Measurements from ENCODE around the gene CMTM4. TPM values are rescaled to one million over a fixed set of nuclear protein-coding genes. Genes with fewer than 3 reads are reported as not detected.

CMTM4 gene
- total RNA-seq, 1 experiment from 2014 or later, result 77.8 TPM

DNA sequence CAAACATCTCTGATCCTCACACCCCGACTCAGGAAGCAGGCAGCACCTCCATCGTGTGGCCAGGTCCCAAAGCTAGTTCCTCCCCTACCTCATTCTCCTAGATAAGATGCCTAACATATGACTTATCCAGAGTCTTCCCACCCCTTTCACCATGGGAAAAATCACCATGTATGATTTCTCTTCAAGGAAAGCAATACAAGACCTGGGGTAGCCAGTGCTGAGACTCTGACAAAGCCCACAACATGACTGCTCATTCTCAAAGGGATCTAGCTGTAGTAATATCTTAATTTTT lies 45.1 kb downstream of the CMTM4 start:
- Histone ChIP-seq H3K4me2 (ENCODE audit: low read length) (peak overlapping the region; percentile 36; the same call in 1 of the 2 replicates), H3K9me3 (ENCODE audit: control insufficient read depth in 1 of 2, insufficient read depth in 1 of 2, low read depth in 1 of 2, low read length in 2 of 2) (no peaks in the 10 kb centered on the region), H3K4me1 (ENCODE audit: control insufficient read depth in 1 of 2, insufficient read depth in 2 of 2, low read length in 2 of 2) (peaks cover 0 to 8% of the 10 kb centered on the region in 2 experiments; a peak in 3 of 4 replicates), H3K27ac (ENCODE audit: low read depth, low read length) (no peak overlapping the region), H3K79me2 (ENCODE audit: insufficient read depth, low read length) (peaks cover 37% of the 10 kb centered on the region), H3K9me2 (ENCODE audit: insufficient read depth) (no peaks in the 10 kb centered on the region), H3K36me3 (ENCODE audit: control insufficient read depth in 1 of 2, insufficient read depth in 2 of 2, low read length in 2 of 2) (no peaks in the 10 kb centered on the region), H2AFZ (ENCODE audit: low read depth, low read length, poor library complexity, severe bottlenecking) (no peak overlapping the region), H4K20me1 (ENCODE audit: insufficient read depth) (no peaks in the 10 kb centered on the region), H3K4me3 (replicated peaks in 1 of 2; ENCODE audit: low read depth in 1 of 2, low read length in 2 of 2) (no peak overlapping the region), H3K27me3 (ENCODE audit: insufficient read depth, low read length) (no peaks in the 10 kb centered on the region), H3K9ac (ENCODE audit: low read length) (no peak overlapping the region)
- ChIA-PET POLR2A (no interaction called here), CTCF (interaction anchor here (1.0 to 2.2 kb wide), 21 partner anchors 8 to 221 kb away, joined by 3 to 40 read pairs (median 5); partner anchors contain the start of genes CMTM4 and NAE1), RAD21 (ENCODE audit: low non-redundant PET in 1 of 2, low total read pairs in 2 of 2, uncharacterized antibody in 2 of 2, unreplicated experiment in 2 of 2) (no interaction called here)
- DNase-seq (ENCODE audit: low read depth, low spot score) (no peak), ATAC-seq (no peak; the same call in 1 of the 2 replicates)
- intact Hi-C loops (cut with micrococcal nuclease), result no loop called here
- TF ChIP-seq EZH2phosphoT487 (IDR thresholded peaks at IDR 0.05; ENCODE audit: borderline replicate concordance), result no peak
- TF ChIP-seq RAD21 (IDR thresholded peaks at IDR 0.05; ENCODE audit: low read depth), result no peak
- TF ChIP-seq ELF1 (IDR thresholded peaks at IDR 0.05; ENCODE audit: borderline replicate concordance, low read depth), result no peak
- no peak for TF ChIP-seq TCF7L2 (IDR thresholded peaks at IDR 0.05; ENCODE audit: borderline replicate concordance, extremely low read depth, insufficient read depth, insufficient read length)
- no peak for TF ChIP-seq JUND (IDR thresholded peaks at IDR 0.05)
- TF ChIP-seq ZFX (IDR thresholded peaks at IDR 0.05), result no peak
- TF ChIP-seq POLR2A (IDR thresholded peaks at IDR 0.05; ENCODE audit: borderline replicate concordance, extremely low read depth, insufficient read depth, insufficient read length), result no peak
- no peak for TF ChIP-seq POLR2AphosphoS5 (IDR thresholded peaks at IDR 0.05; ENCODE audit: low read depth, low read length)
- no peak for TF ChIP-seq EZH2 (IDR thresholded peaks at IDR 0.05)
- TF ChIP-seq ZNF274 (IDR thresholded peaks at IDR 0.05; ENCODE audit: low read depth, low read length), result no peak
- TF ChIP-seq YY1 (IDR thresholded peaks at IDR 0.05; ENCODE audit: extremely low read depth, insufficient replicate concordance, low read depth, low read length), result no peak
- no peak for TF ChIP-seq FOSL1 (IDR thresholded peaks at IDR 0.05; ENCODE audit: low read depth)
- no peak for TF ChIP-seq SP1 (IDR thresholded peaks at IDR 0.05; ENCODE audit: low read depth)
- no peak for TF ChIP-seq SRF (IDR thresholded peaks at IDR 0.05; ENCODE audit: low read depth)
- TF ChIP-seq, protein P1, sequence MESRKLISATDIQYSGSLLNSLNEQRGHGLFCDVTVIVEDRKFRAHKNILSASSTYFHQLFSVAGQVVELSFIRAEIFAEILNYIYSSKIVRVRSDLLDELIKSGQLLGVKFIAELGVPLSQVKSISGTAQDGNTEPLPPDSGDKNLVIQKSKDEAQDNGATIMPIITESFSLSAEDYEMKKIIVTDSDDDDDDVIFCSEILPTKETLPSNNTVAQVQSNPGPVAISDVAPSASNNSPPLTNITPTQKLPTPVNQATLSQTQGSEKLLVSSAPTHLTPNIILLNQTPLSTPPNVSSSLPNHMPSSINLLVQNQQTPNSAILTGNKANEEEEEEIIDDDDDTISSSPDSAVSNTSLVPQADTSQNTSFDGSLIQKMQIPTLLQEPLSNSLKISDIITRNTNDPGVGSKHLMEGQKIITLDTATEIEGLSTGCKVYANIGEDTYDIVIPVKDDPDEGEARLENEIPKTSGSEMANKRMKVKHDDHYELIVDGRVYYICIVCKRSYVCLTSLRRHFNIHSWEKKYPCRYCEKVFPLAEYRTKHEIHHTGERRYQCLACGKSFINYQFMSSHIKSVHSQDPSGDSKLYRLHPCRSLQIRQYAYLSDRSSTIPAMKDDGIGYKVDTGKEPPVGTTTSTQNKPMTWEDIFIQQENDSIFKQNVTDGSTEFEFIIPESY (IDR thresholded peaks at IDR 0.05; ENCODE audit: extremely low read depth, insufficient replicate concordance, low read length), result no peak
- TF ChIP-seq, protein P2, sequence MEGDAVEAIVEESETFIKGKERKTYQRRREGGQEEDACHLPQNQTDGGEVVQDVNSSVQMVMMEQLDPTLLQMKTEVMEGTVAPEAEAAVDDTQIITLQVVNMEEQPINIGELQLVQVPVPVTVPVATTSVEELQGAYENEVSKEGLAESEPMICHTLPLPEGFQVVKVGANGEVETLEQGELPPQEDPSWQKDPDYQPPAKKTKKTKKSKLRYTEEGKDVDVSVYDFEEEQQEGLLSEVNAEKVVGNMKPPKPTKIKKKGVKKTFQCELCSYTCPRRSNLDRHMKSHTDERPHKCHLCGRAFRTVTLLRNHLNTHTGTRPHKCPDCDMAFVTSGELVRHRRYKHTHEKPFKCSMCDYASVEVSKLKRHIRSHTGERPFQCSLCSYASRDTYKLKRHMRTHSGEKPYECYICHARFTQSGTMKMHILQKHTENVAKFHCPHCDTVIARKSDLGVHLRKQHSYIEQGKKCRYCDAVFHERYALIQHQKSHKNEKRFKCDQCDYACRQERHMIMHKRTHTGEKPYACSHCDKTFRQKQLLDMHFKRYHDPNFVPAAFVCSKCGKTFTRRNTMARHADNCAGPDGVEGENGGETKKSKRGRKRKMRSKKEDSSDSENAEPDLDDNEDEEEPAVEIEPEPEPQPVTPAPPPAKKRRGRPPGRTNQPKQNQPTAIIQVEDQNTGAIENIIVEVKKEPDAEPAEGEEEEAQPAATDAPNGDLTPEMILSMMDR (IDR thresholded peaks at IDR 0.05 in 2 of 3, conservative IDR thresholded peaks at IDR 0.05 in 1 of 3; ENCODE audit: borderline replicate concordance in 1 of 3, insufficient read depth in 1 of 3, low read depth in 2 of 3, low read length in 2 of 3), result no peak
- TF ChIP-seq, protein P3, sequence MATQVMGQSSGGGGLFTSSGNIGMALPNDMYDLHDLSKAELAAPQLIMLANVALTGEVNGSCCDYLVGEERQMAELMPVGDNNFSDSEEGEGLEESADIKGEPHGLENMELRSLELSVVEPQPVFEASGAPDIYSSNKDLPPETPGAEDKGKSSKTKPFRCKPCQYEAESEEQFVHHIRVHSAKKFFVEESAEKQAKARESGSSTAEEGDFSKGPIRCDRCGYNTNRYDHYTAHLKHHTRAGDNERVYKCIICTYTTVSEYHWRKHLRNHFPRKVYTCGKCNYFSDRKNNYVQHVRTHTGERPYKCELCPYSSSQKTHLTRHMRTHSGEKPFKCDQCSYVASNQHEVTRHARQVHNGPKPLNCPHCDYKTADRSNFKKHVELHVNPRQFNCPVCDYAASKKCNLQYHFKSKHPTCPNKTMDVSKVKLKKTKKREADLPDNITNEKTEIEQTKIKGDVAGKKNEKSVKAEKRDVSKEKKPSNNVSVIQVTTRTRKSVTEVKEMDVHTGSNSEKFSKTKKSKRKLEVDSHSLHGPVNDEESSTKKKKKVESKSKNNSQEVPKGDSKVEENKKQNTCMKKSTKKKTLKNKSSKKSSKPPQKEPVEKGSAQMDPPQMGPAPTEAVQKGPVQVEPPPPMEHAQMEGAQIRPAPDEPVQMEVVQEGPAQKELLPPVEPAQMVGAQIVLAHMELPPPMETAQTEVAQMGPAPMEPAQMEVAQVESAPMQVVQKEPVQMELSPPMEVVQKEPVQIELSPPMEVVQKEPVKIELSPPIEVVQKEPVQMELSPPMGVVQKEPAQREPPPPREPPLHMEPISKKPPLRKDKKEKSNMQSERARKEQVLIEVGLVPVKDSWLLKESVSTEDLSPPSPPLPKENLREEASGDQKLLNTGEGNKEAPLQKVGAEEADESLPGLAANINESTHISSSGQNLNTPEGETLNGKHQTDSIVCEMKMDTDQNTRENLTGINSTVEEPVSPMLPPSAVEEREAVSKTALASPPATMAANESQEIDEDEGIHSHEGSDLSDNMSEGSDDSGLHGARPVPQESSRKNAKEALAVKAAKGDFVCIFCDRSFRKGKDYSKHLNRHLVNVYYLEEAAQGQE (IDR thresholded peaks at IDR 0.05; ENCODE audit: low read depth), result no peak
- TF ChIP-seq CBX3 (IDR thresholded peaks at IDR 0.05; ENCODE audit: low read depth), result no peak
- no peak for TF ChIP-seq EGR1 (IDR thresholded peaks at IDR 0.05; ENCODE audit: low read depth)
- no TSS peak for BruUV-seq (replicated peaks)

Data from HCT116 (cell line).